ENCODE results near the gene TAAR8.
A peak's percentile ranks its signal among the peaks of the same experiment; 100 is the strongest.
"Not testable (repeated sequence)": the region's sequence is repeated elsewhere in the genome, so short reads cannot be mapped to it uniquely, and the experiment has no call there.

TAAR8 gene

GRCh38 chr6:132548746-132549463, 3.6 kb upstream of the TAAR8 start:
- no peak for DNase-seq

- DNase-seq: no peak
Measured at GRCh38 chr6:132551214-132551613, 1.3 kb upstream of the TAAR8 start.

- DNase-seq: not testable (repeated sequence)
Measured at GRCh38 chr6:132560087-132560486, 7.6 kb downstream of the TAAR8 start.

- DNase-seq: no peak
Measured at GRCh38 chr6:132566404-132566803, 13.9 kb downstream of the TAAR8 start.

GRCh38 chr6:132567566-132567965, 15.1 kb downstream of the TAAR8 start:
- no peak for DNase-seq

- no peak for DNase-seq
Measured at GRCh38 chr6:132568611-132569010, 16.1 kb downstream of the TAAR8 start.

GRCh38 chr6:132569170-132569569, 16.7 kb downstream of the TAAR8 start:
- DNase-seq: no peak

- no peak for DNase-seq
Measured at GRCh38 chr6:132570221-132570777, 17.8 kb downstream of the TAAR8 start, which contains the start of gene TAAR6. Gene TAAR6 (plus strand): TSS chr6:132570322. CDS start chr6:132570322, 0 bp downstream.

- DNase-seq: peak; percentile 59 to 61
Measured at GRCh38 chr6:132571774-132572173, 19.3 kb downstream of the TAAR8 start.

GRCh38 chr6:132584698-132585097, 32.2 kb downstream of the TAAR8 start:
- no peak for DNase-seq

- DNase-seq: peak; percentile 92 to 96
Measured at GRCh38 chr6:132587424-132587823, 35.0 kb downstream of the TAAR8 start.

GRCh38 chr6:132589454-132589853, 37.0 kb downstream of the TAAR8 start, which contains the start of gene TAAR5:
Gene TAAR5 (minus strand): TSS chr6:132589741. CDS start chr6:132589686, 55 bp downstream.
- DNase-seq: no peak

- DNase-seq: no peak
Measured at GRCh38 chr6:132590362-132590761, 37.9 kb downstream of the TAAR8 start.

GRCh38 chr6:132592855-132593254, 40.4 kb downstream of the TAAR8 start:
- DNase-seq: peak; percentile 72 to 75

GRCh38 chr6:132596201-132596600, 43.7 kb downstream of the TAAR8 start:
- DNase-seq: no peak

GRCh38 chr6:132598473-132598872, 46.0 kb downstream of the TAAR8 start:
- peak; percentile 14 to 37 for DNase-seq

GRCh38 chr6:132600900-132601299, 48.4 kb downstream of the TAAR8 start:
- DNase-seq: not testable (repeated sequence)

All from AML-193 (cell line).